Measurements from ENCODE around the gene ELMO3. TPM values are rescaled to one million over a fixed set of nuclear protein-coding genes. Genes with fewer than 3 reads are reported as not detected.

The ELMO3 gene
- total and polyA plus RNA-seq, 2 donors from 2014 or later: 24.2 to 33.1 TPM

DNA sequence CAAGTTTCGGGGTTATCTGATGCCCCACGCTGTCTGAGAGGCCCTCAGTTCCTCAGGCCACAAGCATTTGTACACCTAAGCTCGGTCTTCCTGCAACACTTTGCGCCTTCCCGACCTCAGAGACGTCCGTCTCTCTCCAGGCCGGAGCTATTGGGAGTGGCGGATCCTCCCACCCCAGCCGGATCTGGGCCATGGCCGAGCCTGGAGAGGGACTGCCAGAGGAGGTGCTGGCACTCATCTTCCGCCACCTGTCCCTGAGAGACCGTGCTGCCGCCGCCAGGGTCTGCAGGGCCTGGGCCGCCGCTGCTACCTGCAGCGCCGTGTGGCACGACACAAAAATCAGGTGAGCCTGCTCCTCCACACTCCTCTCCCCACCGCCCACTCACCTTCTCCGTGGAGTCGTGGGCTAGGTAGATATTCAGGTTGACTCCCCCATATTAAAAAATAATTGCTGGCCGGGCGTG lies 37.3 kb upstream of the ELMO3 start:
- Histone ChIP-seq H3K4me3 (ENCODE audit: low read length in 3 of 3) (peak overlapping the region in 1 of 3 donors; percentile 88), H3K9ac (ENCODE audit: low read length in 3 of 3) (no peak overlapping the region), H3K4me1 (ENCODE audit: control insufficient read depth in 2 of 3, insufficient read depth in 2 of 3, low read depth in 1 of 3, low read length in 3 of 3) (peaks cover 0 to 43% (median 6%) of the 10 kb centered on the region in 3 donors), H3K9me3 (ENCODE audit: control insufficient read depth in 2 of 3, insufficient read depth in 1 of 3, low read length in 3 of 3) (no peaks in the 10 kb centered on the region), H3K36me3 (ENCODE audit: control insufficient read depth in 2 of 3, insufficient read depth in 3 of 3, low read length in 3 of 3) (no peaks in the 10 kb centered on the region), H3K27ac (ENCODE audit: low read depth in 2 of 2, low read length in 2 of 2) (no peak overlapping the region), H3K27me3 (ENCODE audit: control insufficient read depth, insufficient read depth, low read length) (peaks cover 52% of the 10 kb centered on the region)
- intact Hi-C loops (cut with DNase I): no loop called here
- DNase-seq (peak in 2 of 5 donors; percentile 53 to 78), FAIRE-seq (no peak)
- TF ChIP-seq, protein P1, sequence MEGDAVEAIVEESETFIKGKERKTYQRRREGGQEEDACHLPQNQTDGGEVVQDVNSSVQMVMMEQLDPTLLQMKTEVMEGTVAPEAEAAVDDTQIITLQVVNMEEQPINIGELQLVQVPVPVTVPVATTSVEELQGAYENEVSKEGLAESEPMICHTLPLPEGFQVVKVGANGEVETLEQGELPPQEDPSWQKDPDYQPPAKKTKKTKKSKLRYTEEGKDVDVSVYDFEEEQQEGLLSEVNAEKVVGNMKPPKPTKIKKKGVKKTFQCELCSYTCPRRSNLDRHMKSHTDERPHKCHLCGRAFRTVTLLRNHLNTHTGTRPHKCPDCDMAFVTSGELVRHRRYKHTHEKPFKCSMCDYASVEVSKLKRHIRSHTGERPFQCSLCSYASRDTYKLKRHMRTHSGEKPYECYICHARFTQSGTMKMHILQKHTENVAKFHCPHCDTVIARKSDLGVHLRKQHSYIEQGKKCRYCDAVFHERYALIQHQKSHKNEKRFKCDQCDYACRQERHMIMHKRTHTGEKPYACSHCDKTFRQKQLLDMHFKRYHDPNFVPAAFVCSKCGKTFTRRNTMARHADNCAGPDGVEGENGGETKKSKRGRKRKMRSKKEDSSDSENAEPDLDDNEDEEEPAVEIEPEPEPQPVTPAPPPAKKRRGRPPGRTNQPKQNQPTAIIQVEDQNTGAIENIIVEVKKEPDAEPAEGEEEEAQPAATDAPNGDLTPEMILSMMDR (IDR thresholded peaks at IDR 0.05; ENCODE audit: borderline replicate concordance, extremely low read depth, insufficient read depth): no peak

DNA sequence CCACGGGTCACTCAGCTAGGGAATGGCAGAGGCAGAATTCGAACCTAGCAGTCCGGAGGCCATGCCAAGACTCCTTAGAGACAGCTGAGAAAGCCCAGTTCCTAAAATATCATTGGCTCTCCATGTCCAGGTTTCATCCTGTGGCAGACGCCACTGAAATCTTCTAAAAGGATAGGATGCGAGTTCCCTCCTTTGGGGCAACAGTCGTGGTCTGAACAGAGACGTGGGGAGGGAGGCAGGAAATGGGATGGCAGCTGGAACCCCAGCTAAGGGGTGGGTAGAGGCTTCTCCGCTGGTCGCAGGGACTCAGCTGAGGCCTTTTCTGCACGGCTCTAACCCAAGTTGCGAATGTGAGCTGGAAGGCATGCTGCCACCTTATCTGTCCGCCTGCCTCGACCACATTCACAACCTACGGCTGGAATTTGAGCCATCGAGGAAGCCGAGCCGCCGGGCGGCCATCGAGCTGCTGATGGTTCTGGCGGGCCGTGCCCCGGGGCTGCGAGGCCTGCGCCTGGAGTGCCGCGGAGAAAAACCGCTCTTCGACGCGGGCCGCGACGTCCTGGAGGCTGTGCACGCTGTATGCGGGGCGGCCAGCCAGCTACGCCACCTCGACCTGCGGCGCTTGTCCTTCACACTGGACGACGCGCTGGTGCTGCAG lies 36.3 kb upstream of the ELMO3 start:
- no peaks in the 10 kb centered on the region for H3K36me3 ChIP-seq (ENCODE audit: control insufficient read depth in 2 of 3, insufficient read depth in 3 of 3, low read length in 3 of 3)
- TF ChIP-seq, protein P1 (IDR thresholded peaks at IDR 0.05; ENCODE audit: borderline replicate concordance, extremely low read depth, insufficient read depth): no peak
- peaks cover 50% of the 10 kb centered on the region for H3K27me3 ChIP-seq (ENCODE audit: control insufficient read depth, insufficient read depth, low read length)
- H3K9me3 ChIP-seq (ENCODE audit: control insufficient read depth in 2 of 3, insufficient read depth in 1 of 3, low read length in 3 of 3): no peaks in the 10 kb centered on the region
- no peak overlapping the region for H3K27ac ChIP-seq (ENCODE audit: low read depth in 2 of 2, low read length in 2 of 2)
- peaks cover 0 to 43% (median 6%) of the 10 kb centered on the region in 3 donors for H3K4me1 ChIP-seq (ENCODE audit: control insufficient read depth in 2 of 3, insufficient read depth in 2 of 3, low read depth in 1 of 3, low read length in 3 of 3)
- H3K4me3 ChIP-seq (ENCODE audit: low read length in 3 of 3): peak overlapping the region in 1 of 3 donors; percentile 49
- FAIRE-seq (no peak), DNase-seq (peak in 1 of 5 donors; percentile 54)
- intact Hi-C loops (cut with DNase I): no loop called here
- peak overlapping the region in 1 of 3 donors; percentile 9 for H3K9ac ChIP-seq (ENCODE audit: low read length in 3 of 3)

DNA sequence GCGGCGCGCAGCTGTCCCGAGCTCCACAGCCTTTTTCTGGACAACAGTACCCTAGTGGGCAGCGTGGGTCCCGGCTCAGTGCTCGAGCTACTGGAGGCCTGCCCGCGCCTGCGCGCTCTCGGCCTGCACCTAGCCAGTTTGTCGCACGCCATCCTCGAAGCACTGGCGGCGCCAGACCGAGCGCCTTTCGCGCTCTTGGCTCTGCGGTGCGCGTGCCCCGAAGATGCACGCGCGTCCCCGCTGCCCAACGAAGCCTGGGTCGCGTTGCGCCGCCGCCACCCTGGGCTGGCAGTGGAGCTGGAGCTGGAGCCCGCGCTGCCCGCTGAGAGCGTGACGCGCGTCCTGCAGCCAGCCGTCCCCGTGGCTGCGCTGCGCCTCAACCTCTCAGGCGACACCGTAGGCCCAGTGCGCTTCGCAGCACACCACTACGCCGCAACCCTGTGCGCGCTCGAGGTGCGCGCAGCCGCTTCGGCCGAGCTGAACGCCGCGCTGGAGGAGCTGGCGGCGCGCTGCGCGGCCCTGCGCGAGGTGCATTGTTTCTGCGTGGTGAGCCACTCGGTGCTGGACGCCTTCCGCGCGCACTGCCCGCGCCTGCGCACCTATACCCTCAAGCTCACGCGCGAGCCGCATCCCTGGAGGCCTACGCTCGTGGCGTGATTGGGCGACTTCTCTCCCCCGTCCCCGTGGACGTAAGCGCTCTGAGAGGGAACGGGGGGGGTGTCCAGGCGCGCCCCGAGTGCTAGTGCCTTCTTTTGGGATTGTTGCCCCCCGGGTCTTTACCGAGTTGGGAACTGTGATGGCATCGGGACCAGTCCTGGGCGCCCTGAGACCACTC lies 35.5 kb upstream of the ELMO3 start:
- intact Hi-C loops (cut with DNase I): no loop called here
- H3K4me3 ChIP-seq (ENCODE audit: low read length in 3 of 3): peak overlapping the region in 2 of 3 donors; percentile 6 to 49
- DNase-seq (peak; percentile 57 to 84 (median 60)), FAIRE-seq (no peak)
- no peaks in the 10 kb centered on the region for H3K36me3 ChIP-seq (ENCODE audit: control insufficient read depth in 2 of 3, insufficient read depth in 3 of 3, low read length in 3 of 3)
- TF ChIP-seq, protein P1 (IDR thresholded peaks at IDR 0.05; ENCODE audit: borderline replicate concordance, extremely low read depth, insufficient read depth): no peak
- peak overlapping the region in 1 of 2 donors; percentile 51 for H3K27ac ChIP-seq (ENCODE audit: low read depth in 2 of 2, low read length in 2 of 2)
- H3K27me3 ChIP-seq (ENCODE audit: control insufficient read depth, insufficient read depth, low read length): peaks cover 47% of the 10 kb centered on the region
- H3K9ac ChIP-seq (ENCODE audit: low read length in 3 of 3): no peak overlapping the region
- H3K4me1 ChIP-seq (ENCODE audit: control insufficient read depth in 2 of 3, insufficient read depth in 2 of 3, low read depth in 1 of 3, low read length in 3 of 3): peaks cover 0 to 42% (median 6%) of the 10 kb centered on the region in 3 donors
- H3K9me3 ChIP-seq (ENCODE audit: control insufficient read depth in 2 of 3, insufficient read depth in 1 of 3, low read length in 3 of 3): no peaks in the 10 kb centered on the region
